ENCODE measurements around the gene NCAM2. TPM values are rescaled to one million over a fixed set of nuclear protein-coding genes. Genes with fewer than 3 reads are reported as not detected.

Gene NCAM2
- polyA plus RNA-seq, 3 donors, result not detected

DNA sequence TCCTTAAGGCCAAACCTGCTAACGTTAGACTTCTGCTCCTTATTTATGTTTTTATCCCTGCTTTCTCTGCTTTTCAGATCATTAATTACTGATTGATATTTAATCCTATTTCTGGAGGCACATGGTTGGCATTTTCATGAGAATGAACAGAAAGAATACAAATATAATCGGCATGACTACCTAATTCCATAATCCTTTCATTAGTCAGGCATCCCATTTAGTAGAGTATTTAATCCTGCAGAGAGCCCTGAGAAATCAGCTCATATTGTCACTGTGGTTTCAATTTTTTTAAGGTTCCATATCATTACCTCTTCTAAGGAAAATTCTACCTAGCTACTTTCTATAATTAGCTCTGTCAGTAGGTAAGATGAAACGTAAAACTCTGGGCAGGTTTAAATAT, 238.8 kb downstream of the NCAM2 start:
- intact Hi-C loops (cut with micrococcal nuclease), result no loop called here
- Mint-ChIP-seq H3K4me3 (no peak overlapping the region), H3K27ac (no peak overlapping the region), H3K27me3 (ENCODE audit: low read depth in 3 of 3) (no peaks in the 10 kb centered on the region), H3K36me3 (no peaks in the 10 kb centered on the region), H3K4me1 (no peaks in the 10 kb centered on the region), H3K9me3 (no peaks in the 10 kb centered on the region)
- H3K79me2 ChIP-seq (ENCODE audit: insufficient read depth, low read length), result no peaks in the 10 kb centered on the region
- no peaks in the 10 kb centered on the region for H4K20me1 ChIP-seq (ENCODE audit: insufficient read depth, low read length)
- TF ChIP-seq, protein P1, sequence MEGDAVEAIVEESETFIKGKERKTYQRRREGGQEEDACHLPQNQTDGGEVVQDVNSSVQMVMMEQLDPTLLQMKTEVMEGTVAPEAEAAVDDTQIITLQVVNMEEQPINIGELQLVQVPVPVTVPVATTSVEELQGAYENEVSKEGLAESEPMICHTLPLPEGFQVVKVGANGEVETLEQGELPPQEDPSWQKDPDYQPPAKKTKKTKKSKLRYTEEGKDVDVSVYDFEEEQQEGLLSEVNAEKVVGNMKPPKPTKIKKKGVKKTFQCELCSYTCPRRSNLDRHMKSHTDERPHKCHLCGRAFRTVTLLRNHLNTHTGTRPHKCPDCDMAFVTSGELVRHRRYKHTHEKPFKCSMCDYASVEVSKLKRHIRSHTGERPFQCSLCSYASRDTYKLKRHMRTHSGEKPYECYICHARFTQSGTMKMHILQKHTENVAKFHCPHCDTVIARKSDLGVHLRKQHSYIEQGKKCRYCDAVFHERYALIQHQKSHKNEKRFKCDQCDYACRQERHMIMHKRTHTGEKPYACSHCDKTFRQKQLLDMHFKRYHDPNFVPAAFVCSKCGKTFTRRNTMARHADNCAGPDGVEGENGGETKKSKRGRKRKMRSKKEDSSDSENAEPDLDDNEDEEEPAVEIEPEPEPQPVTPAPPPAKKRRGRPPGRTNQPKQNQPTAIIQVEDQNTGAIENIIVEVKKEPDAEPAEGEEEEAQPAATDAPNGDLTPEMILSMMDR (IDR thresholded peaks at IDR 0.05), result no peak
- no peaks in the 10 kb centered on the region for H3K27me3 ChIP-seq (ENCODE audit: control insufficient read depth in 2 of 2, insufficient read depth in 2 of 2, low read length in 2 of 2)
- H2AFZ ChIP-seq (ENCODE audit: insufficient read depth, low read depth, low read length, poor library complexity, severe bottlenecking), result no peak overlapping the region
- no peak overlapping the region for H3K27ac ChIP-seq (ENCODE audit: low read depth in 1 of 2, low read length in 2 of 2)
- no CpG with 5 or more reads among the region's 3 CpGs for WGBS (ENCODE audit: insufficient coverage)
- DNase-seq, result no peak
- H3K4me2 ChIP-seq (replicated peaks; ENCODE audit: extremely low read depth, low read length, poor library complexity, severe bottlenecking), result no peak overlapping the region
- no peak overlapping the region for H3K4me3 ChIP-seq (replicated peaks in 1 of 3; ENCODE audit: low read depth in 2 of 3, low read length in 3 of 3)
- H3K9me3 ChIP-seq (replicated peaks in 1 of 2; ENCODE audit: control insufficient read depth in 1 of 2, insufficient read depth in 1 of 2, low read length in 2 of 2), result no peaks in the 10 kb centered on the region
- no peaks in the 10 kb centered on the region for H3K36me3 ChIP-seq (replicated peaks in 1 of 2; ENCODE audit: control insufficient read depth in 1 of 2, insufficient read depth in 2 of 2, low read length in 2 of 2)
- no peaks in the 10 kb centered on the region for H3K4me1 ChIP-seq (ENCODE audit: control insufficient read depth in 1 of 2, insufficient read depth in 2 of 2, low read length in 2 of 2)
- H3K9ac ChIP-seq (ENCODE audit: insufficient read depth, low read length, poor library complexity, severe bottlenecking), result no peak overlapping the region

DNA sequence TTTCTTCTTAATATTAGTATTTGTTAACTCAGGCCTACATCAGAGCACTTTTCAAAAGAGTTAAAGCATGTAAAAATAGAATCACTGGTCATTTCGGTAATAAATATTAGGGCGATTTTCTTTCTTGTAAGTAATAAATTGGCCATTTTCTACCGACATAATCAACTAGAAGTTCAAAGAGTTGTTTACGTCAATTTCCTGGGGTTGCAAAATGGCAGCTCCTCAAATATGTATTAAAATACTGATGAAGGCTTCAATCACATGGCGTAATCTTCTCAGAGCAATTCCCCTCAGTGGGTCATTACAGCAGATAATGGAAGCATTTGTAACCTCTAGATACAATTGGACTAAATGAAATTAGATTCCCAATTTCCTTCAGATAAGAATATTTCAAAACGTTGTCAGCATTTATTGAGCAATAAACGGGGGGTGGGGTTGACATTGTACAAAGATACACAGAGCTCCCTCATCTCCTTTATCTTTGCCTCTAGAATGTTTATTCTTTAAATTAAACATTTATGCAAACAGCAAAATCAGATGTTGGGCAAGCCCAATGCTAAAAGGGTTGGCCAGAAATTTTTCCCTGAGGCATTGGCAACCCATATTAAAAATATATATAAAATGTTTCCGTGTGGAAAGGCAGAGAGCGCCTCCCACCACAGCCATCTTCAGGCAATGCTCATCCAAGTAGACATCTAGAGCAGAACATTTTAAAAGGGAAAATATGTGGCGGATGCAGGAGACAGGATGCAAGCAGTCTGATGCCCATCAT, 240.6 kb downstream of the NCAM2 start:
- DNase-seq, result no peak
- Histone ChIP-seq H3K27ac (ENCODE audit: low read depth in 1 of 2, low read length in 2 of 2) (no peak overlapping the region), H3K9me3 (replicated peaks in 1 of 2; ENCODE audit: control insufficient read depth in 1 of 2, insufficient read depth in 1 of 2, low read length in 2 of 2) (no peaks in the 10 kb centered on the region), H3K79me2 (ENCODE audit: insufficient read depth, low read length) (no peaks in the 10 kb centered on the region), H3K4me1 (ENCODE audit: control insufficient read depth in 1 of 2, insufficient read depth in 2 of 2, low read length in 2 of 2) (no peaks in the 10 kb centered on the region), H3K36me3 (replicated peaks in 1 of 2; ENCODE audit: control insufficient read depth in 1 of 2, insufficient read depth in 2 of 2, low read length in 2 of 2) (no peaks in the 10 kb centered on the region), H3K9ac (ENCODE audit: insufficient read depth, low read length, poor library complexity, severe bottlenecking) (no peak overlapping the region), H3K27me3 (ENCODE audit: control insufficient read depth in 2 of 2, insufficient read depth in 2 of 2, low read length in 2 of 2) (no peaks in the 10 kb centered on the region), H3K4me2 (replicated peaks; ENCODE audit: extremely low read depth, low read length, poor library complexity, severe bottlenecking) (no peak overlapping the region), H4K20me1 (ENCODE audit: insufficient read depth, low read length) (no peaks in the 10 kb centered on the region), H3K4me3 (replicated peaks in 1 of 3; ENCODE audit: low read depth in 2 of 3, low read length in 3 of 3) (no peak overlapping the region), H2AFZ (ENCODE audit: insufficient read depth, low read depth, low read length, poor library complexity, severe bottlenecking) (no peak overlapping the region)
- Mint-ChIP-seq H3K4me1 (no peaks in the 10 kb centered on the region), H3K9me3 (no peaks in the 10 kb centered on the region), H3K4me3 (no peak overlapping the region), H3K36me3 (no peaks in the 10 kb centered on the region), H3K27me3 (ENCODE audit: low read depth in 3 of 3) (no peaks in the 10 kb centered on the region), H3K27ac (no peak overlapping the region)
- TF ChIP-seq, protein P1 (IDR thresholded peaks at IDR 0.05), result no peak
- intact Hi-C loops (cut with micrococcal nuclease), result no loop called here
- no CpG with 5 or more reads among the region's 10 CpGs for WGBS (ENCODE audit: insufficient coverage)

Measured in CD14-positive monocyte (primary cell).